AG08396 (cell line): ENCODE measurements around the gene ATP10A.

Experiments
- DNase-seq: peaks from one replicate; pipeline ENCODE4 v3.0.0; 2012; ENCODE audit warnings: low spot score, mixed read lengths

Gene ATP10A, protein sequence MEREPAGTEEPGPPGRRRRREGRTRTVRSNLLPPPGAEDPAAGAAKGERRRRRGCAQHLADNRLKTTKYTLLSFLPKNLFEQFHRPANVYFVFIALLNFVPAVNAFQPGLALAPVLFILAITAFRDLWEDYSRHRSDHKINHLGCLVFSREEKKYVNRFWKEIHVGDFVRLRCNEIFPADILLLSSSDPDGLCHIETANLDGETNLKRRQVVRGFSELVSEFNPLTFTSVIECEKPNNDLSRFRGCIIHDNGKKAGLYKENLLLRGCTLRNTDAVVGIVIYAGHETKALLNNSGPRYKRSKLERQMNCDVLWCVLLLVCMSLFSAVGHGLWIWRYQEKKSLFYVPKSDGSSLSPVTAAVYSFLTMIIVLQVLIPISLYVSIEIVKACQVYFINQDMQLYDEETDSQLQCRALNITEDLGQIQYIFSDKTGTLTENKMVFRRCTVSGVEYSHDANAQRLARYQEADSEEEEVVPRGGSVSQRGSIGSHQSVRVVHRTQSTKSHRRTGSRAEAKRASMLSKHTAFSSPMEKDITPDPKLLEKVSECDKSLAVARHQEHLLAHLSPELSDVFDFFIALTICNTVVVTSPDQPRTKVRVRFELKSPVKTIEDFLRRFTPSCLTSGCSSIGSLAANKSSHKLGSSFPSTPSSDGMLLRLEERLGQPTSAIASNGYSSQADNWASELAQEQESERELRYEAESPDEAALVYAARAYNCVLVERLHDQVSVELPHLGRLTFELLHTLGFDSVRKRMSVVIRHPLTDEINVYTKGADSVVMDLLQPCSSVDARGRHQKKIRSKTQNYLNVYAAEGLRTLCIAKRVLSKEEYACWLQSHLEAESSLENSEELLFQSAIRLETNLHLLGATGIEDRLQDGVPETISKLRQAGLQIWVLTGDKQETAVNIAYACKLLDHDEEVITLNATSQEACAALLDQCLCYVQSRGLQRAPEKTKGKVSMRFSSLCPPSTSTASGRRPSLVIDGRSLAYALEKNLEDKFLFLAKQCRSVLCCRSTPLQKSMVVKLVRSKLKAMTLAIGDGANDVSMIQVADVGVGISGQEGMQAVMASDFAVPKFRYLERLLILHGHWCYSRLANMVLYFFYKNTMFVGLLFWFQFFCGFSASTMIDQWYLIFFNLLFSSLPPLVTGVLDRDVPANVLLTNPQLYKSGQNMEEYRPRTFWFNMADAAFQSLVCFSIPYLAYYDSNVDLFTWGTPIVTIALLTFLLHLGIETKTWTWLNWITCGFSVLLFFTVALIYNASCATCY (N-terminal part only)

DNA sequence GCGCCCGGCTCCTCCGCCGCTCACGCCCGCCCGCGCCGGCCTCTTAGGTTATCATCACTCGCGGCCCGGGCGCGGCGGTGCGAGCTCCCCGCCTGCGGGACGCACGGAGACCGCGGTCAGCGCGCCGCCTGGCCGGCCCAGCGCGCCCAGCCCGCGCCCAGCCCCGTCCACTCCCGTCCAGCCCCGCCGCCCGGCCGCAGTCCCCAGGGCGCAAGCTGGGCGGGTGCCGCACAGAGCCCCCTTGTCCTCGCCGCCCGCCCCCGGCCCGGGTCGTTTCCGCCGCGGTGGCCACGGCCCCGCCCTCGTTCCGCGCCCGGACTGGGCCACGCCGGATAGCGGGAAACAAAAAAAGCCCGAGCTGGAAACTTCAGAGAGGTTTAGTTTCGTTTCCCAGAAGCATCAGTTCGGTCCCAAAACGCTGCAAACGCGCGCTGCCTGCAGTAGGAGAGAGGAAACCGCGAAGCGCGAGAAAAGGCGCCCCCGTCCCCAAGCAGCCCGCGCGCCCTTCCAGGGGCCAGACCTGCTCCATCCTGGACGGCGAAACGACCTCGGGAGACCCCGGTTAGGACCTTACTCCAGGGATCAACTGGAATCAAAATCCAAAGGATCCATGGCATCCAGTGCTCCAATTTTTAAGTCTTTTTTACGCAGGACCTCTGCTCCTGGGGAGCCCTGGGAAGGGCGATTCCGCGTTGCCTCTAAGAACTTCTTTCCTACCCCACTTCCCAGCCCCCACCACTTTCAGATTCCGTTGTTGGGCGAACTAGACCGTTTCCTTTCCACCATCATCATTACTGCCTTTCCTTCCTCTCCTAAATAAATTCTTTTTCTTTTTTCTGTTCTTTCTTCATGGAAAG, at the start of gene ATP10A:
ATP10A (minus strand) TSS at position 217 of the 857 bp plus-strand sequence. CDS start 231 bp downstream, outside the sequence.
- DNase-seq: peak; percentile 79

DNA sequence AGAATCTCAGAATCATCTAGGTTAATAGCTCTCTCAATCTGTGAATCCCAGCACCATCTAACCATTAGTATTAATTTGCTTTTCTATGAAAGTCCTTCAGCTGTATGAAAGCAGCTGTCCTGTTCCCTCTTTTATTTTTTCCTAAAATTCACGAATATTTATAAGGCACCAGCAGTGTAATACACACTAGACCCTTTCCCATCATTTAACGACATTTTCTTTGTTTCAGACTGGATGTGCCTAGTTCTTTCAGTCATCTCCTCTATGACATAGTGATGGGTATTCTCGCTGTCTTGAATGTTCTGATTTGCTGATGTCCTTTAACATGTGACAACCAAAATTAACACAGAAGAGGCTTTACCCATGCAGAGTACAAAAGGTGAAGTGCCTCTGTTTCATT, 48.9 kb upstream of the ATP10A start:
- no peak for DNase-seq

DNA sequence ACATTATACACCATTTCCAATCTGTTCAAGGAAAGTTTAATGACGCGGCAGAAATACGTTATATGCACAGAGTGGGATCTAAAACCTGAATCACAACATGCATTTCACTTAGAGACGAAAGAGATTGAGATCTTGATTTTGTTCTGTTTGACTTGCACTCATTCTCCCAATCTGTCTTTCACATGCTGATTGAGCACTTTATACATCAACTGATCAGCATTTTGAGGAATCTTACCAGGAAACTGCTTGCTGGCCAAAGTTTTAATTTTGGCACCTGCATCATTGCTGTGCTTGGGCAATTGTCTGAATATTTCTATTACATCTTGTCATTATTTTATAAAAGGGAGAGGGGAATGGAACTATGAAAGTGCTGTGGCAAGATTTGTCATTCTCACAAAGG, 47.7 kb upstream of the ATP10A start:
- DNase-seq: no peak

DNA sequence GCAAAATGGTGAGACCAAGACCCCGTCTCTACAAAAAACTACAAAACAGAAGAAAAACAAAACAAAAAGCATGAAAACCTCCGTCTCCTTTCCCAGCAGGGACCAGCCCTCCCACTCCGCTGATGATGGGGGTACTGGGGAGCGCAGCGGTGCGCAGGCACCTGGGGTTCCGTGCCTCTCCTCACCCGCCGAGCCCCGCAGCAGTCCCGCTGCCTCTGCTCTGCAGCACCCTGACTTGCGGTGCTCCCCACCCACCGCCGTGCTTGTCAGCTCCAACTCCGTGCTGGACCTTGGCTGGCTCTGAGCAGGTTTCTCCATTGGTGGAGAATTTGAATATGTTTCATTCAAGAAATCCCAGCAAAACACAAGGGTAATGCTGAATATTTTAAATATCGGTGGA, 46.7 kb upstream of the ATP10A start:
- no peak for DNase-seq

DNA sequence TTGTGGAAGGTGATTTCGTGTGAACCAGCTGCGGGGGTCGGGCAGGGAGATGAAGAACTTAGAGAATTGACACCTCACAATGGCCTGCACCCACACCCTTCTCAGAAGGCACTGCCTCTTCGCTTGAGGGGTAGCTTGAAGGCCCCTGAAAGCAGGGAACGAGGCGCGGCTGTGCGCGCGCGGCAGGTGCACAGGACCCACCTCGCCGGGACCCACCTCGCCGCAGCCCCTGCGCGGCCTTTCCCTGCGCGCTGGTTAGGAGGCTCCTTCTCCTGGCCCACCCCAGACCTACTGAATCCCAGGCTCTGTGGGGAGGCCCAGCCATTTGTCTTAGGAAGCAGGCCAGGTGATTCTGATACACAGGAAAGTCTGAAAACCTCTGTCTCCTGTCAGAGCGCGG, 46.2 kb upstream of the ATP10A start:
- no peak for DNase-seq

DNA sequence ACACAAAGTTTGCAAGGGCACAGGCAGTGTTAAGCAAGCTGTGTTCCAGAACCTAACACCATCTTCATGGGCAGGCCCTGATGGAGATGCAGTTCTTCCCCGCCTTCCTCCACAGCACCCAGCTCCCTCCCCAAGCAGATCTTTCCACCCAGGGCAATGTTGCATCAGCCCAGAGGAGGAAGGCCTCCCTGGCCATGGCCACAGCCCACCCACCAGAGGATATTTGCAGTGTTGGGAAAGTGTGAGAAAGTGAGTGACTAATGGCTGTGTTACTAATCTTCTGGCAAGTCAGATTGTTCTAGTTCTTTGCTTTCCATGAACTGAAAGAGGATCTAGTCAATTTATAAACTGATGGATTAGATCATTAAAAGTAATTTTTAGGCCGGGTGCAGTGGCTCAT, 42.0 kb upstream of the ATP10A start:
- DNase-seq: peak; percentile 80

DNA sequence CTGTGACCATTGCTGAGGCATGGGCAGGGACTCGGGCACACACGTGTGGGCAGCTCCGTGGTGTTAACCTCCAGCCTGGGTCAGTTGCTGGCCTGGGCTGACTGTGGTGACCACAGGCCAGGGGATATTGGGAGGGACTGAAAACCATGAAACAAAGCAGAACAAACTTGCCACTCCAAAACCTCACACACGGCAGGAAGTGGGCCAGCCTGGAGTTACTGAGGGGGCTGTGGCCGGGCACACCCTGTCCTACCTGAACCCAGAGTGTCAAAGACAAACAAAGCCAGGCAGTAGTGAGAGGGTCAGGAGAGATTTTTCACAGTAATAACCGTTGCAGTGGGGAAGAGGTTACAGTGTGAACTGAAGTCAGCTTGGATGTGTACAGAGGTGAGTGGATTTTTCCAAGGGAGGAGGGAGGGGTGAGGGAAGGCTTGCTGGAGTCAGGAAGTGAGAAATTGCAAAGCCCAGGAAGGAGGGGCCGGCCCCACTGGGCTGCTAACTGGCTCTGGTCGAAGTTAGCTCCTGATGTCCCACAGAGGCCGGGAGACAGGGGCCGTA, 40.0 kb upstream of the ATP10A start:
- DNase-seq: no peak

DNA sequence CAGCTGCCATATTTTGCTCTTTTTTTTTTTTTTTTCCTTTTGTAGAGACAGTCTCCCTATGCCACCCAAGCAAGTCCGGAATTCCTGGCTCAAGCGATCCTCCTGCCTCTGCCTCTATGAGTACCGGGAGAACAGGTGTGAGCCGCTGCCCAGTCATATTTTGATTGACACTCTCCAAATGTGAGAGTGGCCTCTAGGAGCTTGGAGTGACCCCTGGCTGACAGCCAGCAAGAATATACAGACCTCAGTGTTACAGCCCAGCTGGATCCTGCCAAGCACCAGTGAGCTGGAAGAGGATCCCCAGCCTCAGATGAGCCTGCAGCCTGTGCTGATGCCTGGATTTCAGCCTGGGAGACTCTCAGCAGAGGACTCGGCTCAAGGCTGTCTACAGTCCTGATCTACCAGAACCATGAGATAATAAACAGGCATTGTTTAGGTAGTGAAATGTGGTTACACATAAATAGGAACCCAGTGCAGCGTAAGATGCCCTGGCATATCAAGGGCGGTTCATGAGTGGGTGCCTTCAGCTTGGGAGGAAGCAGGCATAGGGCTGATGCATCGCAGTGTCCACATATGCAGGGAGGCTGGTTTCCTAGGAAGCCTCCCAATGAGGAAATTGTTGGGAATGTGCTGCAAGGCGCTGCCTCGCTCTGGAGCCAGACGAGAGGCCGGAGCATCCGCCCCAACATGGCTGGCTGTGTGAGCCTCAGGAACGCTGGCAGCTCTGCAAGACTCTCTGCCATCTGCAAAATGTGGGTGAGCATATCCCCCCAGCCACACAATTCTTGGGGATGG, 38.9 kb upstream of the ATP10A start:
- DNase-seq: no peak

DNA sequence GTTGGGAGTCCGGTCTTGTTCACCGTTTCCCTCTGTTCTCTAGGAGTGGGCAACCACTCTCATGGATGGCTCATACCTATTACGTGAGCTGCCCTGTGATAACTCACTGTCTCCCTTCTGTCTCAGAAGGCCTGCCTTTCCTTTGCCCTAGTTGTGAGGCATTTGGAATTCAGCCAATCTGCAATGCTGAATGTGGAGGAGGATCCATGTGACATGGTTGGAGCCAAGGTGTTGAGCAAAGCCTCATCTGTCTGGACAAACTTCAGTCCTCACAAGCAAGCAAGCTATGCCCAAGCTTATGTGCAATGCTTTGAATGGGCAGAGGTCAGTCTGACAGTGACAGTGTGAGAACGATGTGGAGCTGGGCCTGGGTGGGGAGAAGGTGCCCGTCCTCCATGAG, 37.8 kb upstream of the ATP10A start:
- DNase-seq: no peak

DNA sequence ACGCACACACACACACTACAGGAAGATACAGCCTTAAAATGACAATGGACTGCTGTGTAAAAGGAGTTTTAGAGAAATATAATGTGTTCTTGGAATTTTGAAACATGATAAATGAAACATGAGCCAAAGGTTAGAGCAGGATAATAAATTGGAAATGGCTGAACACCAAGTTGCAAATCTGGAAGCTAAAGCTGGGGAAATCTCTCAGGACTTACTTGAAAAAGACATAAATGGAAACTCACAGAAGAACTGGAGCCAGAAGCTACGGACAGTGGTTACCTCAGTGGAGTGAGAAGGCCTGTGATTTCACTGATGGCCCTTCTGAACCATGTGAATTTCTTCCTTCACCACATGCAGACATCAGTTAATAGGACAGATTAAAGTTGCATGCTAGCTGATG, 37.3 kb upstream of the ATP10A start:
- DNase-seq: no peak

DNA sequence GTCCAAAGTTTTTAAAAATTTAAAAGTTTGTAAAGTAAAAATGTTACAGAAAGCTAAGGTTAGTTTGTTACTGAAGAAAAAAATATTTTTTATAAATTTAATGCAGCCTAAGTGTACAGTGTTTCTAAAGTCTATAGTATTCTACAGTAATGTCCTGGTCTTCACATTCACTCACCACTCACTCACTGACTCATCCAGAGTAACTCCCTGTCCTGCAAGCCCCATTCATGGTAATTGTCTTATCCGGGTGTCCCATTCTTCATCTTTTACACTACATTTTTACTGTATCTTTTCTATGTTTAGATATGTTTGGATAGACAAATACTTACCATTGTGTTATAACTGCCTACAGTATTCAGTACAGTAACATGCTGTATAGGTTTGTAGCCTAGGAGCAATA, 36.7 kb upstream of the ATP10A start:
- DNase-seq: no peak

DNA sequence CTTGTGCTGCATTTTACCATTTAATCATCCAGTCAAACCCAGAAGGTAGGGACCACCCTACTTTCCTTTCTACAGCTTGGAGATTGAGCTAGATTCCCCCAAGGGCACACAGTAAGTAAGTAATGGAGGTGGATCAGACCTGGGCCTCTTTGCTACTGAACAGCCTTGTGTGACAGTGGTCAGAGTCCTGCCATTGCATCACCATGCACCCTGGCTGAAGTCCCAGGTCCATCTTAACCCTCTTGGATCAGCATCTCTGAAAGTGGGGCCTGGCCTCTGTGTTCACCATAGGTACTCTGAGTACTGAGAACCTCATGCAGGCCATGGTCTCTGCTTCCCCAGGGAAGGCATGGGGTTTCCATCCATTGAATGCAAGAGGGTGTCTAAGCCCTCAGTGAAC, 34.5 kb upstream of the ATP10A start:
- no peak for DNase-seq

DNA sequence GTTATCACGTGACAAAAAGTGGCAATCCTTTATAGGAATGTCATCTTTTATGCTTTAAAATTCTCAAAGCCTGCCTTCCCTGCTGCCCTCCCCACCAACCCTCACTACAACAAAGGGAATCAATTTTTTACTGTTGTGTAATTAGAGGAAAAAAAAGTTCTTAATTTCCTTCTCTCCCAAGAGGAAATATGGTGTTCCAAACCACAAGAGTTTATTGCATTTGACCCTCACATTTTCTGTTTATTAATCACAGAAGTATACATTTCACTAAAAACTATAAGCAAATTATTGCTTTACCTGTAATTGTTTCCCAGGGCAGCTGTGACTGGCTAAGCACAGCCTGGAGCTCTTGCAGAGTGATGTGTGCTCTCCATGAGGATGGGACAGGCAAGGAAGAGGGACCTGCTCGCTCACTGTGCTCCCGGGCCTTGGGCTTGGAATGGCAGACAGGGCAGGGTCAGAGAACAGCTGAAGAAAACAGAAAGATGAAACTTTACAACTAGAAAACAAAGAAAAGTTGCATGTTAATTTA, 31.3 kb upstream of the ATP10A start:
- DNase-seq: no peak

DNA sequence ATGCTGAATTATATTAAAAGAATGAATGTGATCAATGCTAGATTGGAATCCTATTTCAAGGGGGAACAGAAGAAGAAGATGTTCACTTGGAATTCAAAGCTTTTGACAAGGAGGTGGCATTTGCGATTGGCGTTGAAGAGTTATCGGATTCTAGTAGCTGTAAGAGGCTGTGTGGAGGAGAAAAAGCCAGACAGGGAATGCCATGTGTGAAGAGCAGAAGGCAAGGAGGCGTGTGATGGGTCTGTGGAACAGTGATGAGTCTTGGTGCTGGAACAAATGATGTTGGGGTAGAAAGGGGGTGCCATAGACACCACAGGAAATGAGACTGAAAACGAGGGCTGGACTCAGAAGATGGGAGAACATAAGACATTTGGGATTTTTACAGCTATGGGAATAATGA, 30.5 kb upstream of the ATP10A start:
- DNase-seq: no peak

DNA sequence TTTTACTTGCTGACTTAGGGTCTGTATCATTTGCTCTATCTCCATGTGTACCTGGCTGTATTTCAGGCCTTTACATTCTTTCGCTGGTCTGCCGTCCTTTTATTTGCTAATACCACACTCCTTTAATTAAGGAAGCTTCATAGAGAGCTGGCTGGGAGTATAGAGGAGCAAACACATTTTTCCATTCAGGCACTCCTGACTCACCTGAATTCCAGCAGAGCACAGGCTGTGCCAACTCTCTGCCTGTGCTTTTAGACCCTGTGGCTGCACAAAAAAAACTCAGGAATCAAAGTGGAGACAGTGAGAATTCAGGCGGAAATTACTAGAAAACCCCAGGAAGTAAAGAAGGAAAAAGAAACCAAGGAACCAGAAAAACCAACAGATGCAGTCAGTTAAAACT, 29.0 kb upstream of the ATP10A start:
- DNase-seq: no peak

DNA sequence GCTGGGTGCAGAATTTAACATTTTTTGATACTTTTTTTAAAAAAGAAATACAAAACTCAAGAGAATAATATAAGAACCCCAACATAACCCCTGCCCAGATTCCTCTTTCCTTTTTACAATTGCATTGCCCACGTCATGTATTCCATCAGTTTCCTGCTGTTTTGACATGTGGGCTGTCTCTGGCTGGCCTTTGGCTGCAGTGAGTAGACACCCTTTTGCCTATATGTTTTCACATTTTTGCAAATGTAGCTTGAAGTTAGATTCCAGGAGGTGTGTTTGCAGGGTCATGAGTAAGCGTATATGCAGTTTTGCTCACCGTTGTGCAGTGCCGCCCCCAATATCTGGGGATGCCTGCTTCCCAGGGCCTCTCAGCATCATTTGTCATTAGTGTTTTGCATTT, 28.0 kb upstream of the ATP10A start:
- no peak for DNase-seq

DNA sequence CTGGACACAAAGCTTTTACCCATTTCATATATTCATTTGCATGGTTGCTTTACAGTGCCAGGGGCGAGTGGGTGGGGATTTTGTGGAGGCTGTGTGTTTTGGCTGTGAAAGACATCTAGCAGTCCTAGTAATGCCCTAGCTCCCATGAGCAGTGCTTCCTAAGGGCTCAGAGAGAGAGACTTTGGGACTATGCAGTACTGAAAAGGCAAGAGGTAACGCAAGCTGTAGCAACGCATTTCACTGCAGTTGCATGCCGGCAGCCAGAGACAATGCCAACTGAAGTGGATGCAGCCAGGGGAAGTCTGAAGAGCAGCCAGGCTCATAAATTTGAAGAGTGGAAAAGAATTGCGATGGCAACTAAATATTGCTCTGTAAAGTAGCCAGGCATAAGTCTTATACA, 27.4 kb upstream of the ATP10A start:
- DNase-seq: no peak

DNA sequence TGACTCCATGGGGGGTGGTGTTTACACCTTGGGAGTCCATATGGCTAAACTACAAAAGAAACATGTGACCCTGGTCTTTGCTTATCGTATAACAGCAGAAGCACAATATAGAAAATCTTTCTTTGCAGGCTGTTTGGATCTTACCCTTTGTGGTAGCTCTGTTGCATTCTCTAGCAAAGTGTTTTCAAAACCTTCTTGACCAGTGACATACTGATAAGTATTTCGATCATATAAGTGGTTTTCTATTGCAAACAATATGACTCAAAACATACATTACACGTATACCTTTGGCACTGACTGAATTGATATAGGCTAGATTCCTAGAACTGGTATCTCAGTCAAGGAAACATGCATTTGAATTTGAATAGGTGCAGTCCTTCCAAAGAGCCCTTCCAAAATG, 24.7 kb upstream of the ATP10A start:
- no peak for DNase-seq

DNA sequence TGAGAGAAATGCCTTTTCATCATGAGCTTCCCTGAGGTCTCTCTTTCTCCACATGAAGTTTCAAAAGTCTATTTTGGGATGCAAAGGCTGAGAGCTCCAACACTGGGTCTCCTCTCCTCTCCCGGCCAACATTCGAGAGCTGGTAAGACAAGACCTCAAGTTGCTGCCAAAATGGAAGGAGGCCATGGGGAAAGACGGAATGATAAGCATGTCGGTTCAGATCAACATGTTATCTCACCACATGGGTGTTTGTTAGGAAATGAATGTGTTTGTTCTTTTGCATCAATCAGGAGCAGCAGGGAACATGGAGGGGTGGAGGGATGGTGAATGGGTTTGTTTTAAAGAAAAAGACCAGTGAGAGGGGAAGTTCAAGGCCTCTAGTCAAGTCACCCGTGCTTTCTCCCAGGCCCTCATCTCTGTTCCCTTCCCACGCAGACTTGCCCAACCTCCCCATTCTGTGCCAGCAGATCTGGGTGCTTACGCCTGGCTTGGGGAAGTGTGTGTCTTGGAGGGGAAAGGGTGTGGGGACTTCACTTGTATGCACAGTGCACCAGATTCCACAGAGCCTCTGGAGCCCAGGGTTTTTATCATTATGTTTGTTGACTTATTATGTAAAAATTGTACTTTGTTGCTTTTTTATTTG, 23.5 kb upstream of the ATP10A start:
- no peak for DNase-seq

DNA sequence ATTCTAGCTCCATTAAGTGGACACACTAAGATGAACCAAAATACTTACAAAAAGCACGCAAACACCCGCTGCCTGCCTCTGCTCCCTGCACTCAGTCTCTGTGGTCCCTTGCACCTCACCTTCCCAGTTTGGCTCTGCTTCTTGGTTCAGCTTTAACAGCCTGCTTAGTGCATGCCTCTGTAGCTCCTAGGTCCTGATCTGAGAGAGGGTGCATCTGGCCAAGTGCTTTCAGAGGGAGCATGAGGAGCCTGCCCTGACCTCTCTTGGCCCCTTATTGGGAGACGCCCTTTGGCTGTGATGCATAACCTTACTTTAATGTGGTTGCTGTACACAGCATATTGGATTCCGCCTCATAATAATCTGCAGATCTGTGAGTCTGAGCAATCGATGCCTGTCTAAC, 21.2 kb upstream of the ATP10A start:
- no peak for DNase-seq
